DND-41 (cell line): ENCODE results near the gene C1orf52.

Experiments
- CTCF ChIP-seq: IDR thresholded peaks from 2 replicates; pipeline ENCODE4 v1.5.1; 2012; ENCODE audit warnings: borderline replicate concordance, low read length, moderate library complexity, mild to moderate bottlenecking; ENCODE audit not compliant: poor library complexity, severe bottlenecking; ENCODE audit errors: extremely low read depth
- EZH2 ChIP-seq: IDR thresholded peaks from 3 replicates; pipeline ENCODE4 v1.6.1; 2012; ENCODE audit warnings: borderline replicate concordance, low read depth, mild to moderate bottlenecking, moderate library complexity, low read length, inconsistent platforms; ENCODE audit not compliant: severe bottlenecking

GRCh38 chr1:85203573-85204171 is 55.8 kb downstream of the C1orf52 start:
- TF ChIP-seq CTCF (no peak), EZH2 (no peak)
